Measurements from ENCODE around the gene R3HDM1.

Gene R3HDM1

DNA sequence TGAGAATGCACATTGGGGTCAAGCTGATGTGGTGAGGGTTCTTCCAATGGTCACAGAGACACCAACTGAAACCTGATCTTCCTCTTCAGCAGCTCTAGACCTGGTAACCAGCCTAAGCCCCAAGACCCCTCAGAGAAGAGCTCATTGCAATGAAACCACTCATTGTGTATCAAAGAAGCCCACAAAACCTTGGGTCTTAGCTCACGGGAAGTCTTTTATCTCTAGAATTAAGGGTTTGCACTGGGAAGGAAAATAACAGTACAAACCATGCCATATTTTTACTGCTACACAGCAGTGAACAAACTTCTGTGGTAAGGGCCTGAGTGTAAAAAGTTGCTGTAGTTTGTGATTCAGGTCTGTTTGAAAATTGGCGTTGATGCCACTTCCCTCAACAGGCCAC lies 201.8 kb downstream of the R3HDM1 start:
- no peak for DNase-seq

- no peak for DNase-seq
Observed at GRCh38 chr2:135736546-135736945, 205.3 kb downstream of the R3HDM1 start.

- no peak for DNase-seq
Observed at GRCh38 chr2:135740206-135740605, 208.9 kb downstream of the R3HDM1 start.

GRCh38 chr2:135741043-135741394 lies 209.7 kb downstream of the R3HDM1 start:
- no peak for DNase-seq

DNA sequence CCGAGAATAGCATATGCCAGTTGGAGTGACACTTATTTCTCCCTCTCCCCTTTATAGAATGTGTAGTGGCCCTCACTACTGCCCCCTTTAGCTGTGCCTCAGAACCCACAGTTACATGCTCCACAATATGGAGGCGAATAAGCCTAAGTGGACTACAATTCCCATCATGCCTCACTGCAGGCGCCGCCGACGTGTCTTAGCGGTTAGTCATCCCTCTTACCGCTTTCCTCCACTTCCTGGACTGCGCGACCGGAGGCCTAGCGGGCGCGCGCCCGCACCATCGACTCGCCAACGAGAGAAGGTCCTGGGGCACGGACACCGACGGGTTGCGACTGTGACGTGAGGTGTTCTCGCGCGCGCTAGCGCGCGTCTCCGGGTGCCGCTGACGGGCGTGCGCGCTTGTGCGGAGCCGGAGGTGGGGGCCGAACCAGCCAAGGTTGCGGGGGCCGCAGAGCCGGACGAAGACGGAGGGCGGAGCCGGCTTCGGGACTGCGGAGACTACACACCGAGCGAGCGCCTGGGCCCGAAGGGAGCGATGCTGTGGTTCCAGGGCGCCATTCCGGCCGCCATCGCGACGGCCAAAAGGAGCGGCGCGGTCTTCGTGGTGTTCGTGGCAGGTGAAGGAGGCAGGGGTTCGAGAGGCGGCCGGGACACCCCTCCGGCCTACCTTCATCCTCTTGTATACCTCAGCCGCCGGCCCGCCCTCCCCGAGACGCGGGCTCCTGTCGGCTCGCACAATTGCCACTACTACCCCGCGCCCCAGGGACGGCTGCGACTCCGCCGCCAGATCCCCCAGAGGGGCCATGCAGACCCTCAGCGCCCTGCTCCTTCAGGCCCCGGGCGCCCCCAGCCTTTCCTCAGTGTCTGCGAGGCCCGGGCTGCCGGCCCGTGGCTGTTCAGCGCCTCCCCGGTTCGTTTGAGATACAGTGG lies 210.4 kb downstream of the R3HDM1 start, which contains the start of gene UBXN4:
Gene UBXN4, plus strand, starts transcription at position 461 of the 930 bp plus-strand sequence. Its CDS starts 75 bp downstream, at position 536.
- peak; percentile 98 for DNase-seq

DNA sequence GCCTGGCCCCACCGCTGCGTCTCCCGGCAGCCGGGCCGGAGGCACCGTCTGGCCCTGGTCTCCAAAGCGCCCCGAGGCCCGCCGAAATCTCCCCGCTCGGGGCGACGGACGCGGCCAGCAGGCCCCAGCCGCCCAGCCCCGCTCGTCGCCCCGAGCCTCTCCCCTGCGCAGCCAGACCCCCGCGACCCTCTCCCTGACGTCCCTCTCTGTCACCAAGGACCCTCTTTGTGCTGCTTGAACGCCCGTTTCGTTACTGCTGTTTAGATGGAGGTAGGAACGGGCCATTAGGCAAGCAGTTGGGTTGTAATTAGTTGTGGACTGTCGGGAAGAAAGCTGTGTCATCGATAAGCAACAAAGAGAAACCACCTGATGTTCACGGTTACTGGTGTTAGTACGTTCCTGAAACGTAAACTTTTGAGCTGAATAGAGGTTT lies 211.1 kb downstream of the R3HDM1 start:
- peak; percentile 68 for DNase-seq

GRCh38 chr2:135743860-135744259 lies 212.6 kb downstream of the R3HDM1 start:
- DNase-seq = no peak

GRCh38 chr2:135744760-135745314 lies 213.6 kb downstream of the R3HDM1 start:
- DNase-seq = peak; percentile 41

DNA sequence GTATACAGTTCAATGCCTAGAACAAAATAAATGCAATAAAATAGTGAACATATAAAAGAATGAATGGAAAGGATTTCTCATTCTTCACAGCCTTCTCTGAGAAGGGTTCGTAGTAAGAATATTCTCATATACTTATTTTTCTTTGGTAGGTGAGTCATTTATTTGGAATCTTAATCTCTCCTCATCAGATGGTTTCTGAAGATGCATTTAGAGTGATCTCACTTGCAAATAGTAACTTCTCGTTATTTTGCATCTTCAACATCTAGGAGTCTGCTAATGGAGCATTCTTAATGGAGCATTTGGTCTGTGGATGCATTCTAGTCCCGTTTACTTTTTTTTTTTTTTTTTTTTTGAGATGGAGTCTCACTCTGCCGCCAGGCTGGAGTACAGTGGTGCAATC lies 214.3 kb downstream of the R3HDM1 start:
- DNase-seq = no peak

DNA sequence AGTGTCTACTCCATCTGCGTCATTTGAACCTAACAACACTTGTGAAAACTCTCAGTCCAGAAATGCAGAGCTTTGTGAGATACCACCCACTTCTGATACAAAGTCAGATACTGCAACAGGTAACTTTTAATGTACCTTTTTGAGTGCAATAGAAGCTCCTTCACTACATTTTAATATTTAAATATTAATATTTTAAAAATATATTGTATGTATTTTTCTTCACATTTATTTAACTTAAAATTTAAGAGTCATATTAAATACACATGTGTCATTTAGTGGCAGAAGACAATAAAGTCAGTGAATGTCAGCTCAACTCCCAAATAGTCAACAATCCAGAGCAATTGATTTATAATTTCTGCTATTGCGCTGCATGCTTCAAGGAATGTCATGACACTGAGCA lies 224.3 kb downstream of the R3HDM1 start:
- DNase-seq = no peak

- no peak for DNase-seq
Observed at GRCh38 chr2:135756692-135757091, 225.4 kb downstream of the R3HDM1 start.

DNA sequence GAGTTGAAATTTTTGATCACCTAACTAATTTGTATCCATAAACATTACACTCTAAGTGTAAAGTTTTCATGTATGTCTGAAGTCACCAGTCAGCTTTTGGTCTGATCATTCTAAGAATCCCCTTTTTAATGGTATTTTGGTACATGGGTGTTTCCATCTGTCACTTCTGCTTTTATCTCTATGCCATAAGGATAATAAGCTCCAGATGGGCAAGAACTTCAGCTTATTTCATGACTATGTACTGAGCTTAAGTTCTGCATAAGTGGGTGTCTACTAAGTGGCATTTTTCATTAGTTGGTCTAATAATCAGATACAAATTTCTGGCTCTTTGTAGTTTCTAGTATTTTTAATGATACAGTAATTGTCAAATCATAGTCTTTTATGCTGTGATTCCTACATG lies 230.7 kb downstream of the R3HDM1 start:
- no peak for DNase-seq

DNA sequence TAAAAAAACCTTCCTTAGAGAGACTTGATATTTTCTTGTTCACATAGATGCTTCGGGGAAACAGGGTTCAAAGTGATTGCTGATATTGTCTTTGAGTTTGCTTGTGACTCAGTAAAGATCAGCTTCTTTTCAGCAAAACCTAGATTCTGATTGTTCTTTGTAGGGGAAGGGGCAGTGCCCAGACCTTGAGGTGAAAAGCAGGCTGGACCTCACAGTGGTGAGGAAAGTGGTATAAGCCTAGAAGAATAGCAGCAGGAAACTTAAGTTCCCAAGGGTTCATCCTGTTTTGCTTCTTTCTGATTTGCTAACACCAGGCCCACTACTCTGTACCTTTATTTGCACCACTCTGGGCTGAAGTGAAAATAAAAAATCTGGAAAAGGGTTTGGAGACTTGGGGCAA lies 231.2 kb downstream of the R3HDM1 start:
- DNase-seq = no peak

- no peak for DNase-seq
Observed at GRCh38 chr2:135768863-135769262, 237.6 kb downstream of the R3HDM1 start.

- no peak for DNase-seq
Observed at GRCh38 chr2:135773319-135773718, 242.0 kb downstream of the R3HDM1 start.

DNA sequence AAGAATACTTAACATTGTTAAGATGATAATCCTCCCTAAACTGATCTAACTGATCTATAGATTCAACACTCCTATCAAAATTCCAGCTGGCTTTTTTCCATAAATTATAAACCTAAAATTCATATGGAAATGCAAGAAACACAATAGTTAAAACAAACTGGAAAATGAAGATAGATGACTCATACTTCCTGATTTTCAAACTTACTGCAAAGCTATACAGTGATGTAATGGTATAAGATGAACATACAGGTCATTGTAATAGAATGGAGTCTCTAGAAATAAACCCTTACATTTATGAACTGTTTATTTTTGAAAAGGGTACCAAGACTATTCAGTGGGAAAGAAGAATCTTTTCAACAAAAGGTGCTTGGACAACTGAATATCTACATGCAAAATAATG lies 242.6 kb downstream of the R3HDM1 start:
- DNase-seq = no peak
